GM21515 (cell line): Measurements from ENCODE around the gene PDE4A.
"Not testable (repeated sequence)": the region's sequence is repeated elsewhere in the genome, so short reads cannot be mapped to it uniquely, and the experiment has no call there.

ENCODE experiments used
- ATAC-seq: cut with Tn5 transposase; IDR thresholded peaks from one replicate; pipeline ENCODE4 v1.9.1; 2021; ENCODE audit not compliant: unreplicated experiment

PDE4A gene

DNA sequence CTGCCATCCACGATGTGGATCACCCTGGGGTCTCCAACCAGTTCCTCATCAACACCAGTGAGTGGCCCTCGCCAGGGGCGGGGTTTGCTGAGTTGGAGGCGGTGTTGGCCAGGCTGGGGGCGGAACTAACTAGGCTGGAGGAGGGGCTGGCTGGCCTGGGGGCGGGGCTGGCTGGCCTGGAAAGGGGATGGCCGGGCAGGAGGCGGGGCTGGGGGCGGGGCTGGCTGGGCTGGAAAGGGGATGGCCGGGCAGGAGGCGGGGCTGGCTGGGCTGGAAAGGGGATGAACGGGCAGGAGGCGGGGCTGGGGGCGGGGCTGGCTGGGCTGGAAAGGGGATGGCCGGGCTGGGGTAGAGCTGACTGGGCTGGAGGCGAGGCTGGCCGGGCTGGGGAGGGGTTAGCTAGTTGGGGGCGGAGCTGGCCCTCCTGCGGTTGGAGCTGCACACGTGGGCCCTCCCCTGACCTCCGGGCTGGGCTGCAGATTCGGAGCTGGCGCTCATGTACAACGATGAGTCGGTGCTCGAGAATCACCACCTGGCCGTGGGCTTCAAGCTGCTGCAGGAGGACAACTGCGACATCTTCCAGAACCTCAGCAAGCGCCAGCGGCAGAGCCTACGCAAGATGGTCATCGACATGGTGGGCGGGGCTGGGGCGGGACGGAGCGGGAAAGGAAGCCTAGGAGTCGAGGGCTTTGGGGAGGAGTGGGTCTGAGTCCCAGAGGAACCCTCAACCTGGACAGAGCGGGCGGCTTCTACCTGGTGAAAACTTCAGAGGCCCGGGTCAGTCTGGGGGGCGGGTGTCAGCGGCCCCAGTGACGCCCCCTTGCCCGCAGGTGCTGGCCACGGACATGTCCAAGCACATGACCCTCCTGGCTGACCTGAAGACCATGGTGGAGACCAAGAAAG, 41.0 kb downstream of the PDE4A start:
- peak; percentile 76 for ATAC-seq

DNA sequence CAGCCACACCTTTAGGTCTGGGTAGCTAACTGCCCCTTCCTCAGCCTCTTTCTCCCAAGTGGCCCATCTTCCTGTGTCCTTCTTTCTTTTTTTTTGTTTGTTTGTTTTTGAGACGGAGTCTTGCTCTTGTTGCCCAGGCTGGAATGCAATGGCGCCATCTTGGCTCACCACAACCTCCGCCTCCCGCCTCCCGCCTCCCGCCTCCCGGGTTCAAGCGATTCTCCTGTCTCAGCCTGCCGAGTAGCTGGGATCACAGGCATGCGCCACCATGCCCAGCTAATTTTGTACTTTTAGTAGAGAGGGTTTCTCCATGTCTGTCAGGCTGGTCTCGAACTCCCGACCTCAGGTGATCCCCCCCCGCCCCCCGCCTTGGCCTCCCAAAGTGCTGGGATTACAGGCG, 41.7 kb downstream of the PDE4A start:
- ATAC-seq, result not testable (repeated sequence)

DNA sequence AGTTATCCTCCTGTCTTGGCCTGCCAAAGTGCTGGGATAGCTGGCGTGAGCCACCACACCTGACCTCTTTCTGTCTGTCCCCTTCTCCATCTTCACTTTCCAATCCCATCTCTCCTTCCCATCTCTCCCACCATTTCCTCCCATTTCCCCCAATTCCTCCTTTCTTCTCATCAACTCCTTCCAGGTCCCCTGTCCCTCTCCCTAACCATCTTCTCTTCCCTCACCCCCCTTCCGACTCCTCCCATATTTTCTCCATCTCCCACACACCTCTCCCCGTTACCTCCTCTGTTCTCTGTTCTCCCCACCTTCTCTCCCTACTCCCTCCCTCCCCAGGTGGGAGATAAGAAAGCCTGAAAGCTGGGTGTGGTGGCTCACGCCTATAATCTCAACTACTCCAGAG, 42.2 kb downstream of the PDE4A start:
- ATAC-seq, result no peak

DNA sequence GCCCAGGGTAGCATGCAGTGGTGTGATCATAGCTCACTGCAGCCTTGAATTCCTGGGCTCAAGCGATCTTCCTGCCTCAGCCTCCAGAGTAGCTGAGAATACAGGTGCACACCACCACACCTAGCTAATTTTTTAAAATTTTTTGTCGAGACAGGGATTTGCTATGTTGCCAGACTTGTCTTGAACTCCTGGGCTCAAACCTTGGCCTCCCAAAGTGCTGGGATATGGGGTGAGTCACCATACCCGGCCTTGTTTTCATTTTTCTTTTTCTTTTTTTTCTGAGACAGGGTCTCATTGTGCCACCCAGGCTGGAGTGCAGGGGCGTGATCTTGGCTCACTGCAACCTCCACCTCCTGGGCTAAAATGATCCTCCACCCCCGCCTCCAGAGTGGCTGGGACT, 44.1 kb downstream of the PDE4A start:
- ATAC-seq, result no peak

DNA sequence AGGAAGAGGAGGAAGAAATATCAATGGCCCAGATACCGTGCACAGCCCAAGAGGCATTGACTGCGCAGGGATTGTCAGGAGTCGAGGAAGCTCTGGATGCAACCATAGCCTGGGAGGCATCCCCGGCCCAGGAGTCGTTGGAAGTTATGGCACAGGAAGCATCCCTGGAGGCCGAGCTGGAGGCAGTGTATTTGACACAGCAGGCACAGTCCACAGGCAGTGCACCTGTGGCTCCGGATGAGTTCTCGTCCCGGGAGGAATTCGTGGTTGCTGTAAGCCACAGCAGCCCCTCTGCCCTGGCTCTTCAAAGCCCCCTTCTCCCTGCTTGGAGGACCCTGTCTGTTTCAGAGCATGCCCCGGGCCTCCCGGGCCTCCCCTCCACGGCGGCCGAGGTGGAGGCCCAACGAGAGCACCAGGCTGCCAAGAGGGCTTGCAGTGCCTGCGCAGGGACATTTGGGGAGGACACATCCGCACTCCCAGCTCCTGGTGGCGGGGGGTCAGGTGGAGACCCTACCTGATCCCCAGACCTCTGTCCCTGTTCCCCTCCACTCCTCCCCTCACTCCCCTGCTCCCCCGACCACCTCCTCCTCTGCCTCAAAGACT, 46.9 kb downstream of the PDE4A start:
- no peak for ATAC-seq

DNA sequence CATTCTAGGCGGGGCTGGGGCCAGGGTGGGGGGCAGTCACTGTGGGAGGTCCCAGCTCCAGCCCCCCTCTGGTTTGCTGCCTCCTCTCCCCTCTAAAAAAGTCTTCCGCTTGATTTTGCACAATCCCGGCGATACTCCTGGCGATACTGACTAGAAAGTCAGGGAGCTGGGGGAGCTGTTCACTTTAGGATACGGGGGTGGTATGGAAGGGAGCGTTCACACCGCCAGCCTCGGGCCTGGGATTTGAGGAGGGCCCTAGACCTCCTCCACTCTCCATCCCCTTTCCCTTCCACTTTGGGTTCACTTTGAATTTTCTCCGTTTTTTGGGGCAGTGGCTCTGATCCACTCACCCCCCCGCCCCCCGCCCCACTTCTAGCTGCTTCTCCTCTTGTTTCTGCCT, 47.8 kb downstream of the PDE4A start:
- ATAC-seq, result no peak

DNA sequence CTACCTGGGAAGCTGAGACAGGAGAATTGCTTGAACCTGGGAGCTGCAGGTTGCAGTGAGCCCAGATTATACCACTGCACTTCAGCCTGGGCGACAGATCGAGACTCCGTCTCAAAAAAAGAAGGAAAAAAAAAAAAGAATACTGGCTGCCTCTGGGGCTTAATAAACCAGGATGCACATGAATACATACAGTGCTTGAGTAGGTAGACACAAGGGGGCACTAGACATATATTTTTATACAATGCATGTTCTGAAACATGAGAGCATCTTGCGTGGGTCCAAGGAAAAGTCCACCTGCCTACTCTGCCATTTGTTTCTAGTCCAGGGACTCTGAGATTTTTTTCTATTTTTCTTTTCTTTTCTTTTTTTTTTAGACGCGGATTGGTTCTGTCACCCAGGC, 51.6 kb downstream of the PDE4A start:
- ATAC-seq, result no peak

DNA sequence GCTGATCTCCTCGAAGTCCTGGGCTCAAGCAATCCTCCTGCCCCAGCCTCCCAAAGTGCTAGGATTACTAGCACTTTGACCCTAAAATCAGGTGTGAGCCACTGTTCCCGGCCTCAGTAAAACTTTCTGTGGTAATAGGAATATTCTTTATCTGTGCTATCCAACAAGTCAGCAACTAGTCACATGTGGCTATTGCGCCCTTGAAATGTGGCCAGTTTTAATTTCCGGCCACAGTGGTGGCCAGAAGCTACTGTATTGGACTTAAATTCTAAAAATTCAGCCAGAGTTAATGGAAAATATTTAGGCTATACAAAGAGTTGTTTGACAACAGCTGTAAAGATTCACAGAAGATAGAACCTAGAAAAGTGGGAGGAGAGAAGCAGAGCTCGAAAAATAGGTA, 52.9 kb downstream of the PDE4A start:
- ATAC-seq, result no peak

DNA sequence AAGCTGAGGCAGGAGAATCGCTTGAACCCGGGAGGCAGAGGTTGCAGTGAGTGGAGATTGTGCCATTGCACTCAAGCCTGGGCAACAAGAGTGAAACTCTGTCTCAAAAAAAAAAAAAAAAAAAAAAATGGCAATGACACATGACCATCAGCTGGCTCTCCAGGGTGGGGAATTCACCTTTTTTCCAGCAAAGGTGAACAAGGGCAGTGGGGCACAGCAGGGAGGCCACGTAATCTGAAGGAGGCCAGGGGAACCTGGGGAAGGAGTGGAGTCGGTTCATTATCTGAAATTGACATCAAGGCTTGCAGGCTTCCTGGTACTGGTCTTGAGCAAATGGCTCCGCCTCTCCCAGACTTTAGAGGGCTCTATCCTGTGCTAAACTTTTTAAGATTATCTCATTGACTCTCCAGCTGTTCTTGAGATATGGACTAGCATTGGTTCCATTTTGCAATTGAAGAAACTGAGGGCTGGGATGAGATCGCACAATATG, 54.7 kb downstream of the PDE4A start:
- ATAC-seq, result no peak

DNA sequence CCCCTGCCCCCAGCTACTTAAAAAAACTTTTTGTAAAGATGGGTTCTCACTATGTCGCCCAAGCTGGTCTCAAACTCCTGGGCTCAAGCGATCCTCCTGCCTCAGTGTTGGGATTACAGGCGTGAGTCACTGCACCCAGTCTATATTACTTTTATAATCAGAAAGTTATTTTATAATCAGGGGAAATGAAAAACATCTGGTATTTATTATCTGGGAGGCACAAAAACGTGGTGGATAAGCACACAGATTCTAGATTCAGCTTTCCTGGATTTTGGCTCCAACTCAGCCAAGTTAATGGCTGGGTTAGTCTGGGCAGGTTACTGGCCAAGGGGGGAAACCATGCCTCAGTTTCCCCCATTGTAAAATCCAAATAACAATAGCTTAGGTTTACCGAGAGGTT, 58.1 kb downstream of the PDE4A start:
- no peak for ATAC-seq

DNA sequence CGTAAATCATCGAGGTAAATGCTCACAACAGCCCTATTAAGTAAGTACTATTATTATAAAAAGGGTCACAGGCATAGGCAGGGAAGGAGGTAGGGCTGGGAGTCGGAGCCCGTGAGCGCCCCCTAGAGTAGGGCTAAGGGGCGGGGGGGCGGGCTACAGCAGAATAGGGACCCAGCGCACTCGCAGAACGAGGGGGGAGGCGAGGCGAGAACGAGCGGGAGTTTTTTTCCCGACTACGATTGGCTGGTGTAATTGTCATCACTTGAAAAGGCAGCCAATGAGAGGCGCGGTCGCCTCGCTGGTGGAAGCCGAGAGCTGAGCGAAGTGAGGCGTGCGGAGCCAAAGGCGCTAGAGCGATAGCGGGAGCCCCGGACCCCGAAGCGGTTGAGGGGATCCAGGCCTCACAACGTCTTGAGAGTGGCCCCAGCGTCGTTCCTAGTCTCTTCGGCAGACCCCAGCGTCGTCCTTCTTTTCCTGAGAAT, 58.6 kb downstream of the PDE4A start:
- ATAC-seq, result no peak

DNA sequence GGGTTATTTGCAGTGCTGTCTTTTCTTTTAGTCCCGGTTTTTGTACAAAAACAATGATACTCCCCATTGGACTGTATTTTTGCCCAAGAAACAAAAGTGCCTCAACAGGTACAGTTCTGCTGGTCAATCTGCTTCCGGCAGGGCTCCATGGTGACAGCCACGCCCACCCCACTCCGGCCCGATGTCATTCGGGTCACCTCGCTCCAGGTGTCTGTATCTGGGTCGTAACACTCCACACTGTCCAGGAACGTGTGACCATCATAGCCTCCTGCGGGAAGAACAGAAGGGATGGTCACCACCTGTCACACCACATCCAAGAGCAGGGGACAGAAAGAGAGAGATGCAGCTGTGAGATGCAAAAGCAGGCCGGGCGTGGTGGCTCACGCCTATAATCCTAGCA, 66.2 kb downstream of the PDE4A start:
- no peak for ATAC-seq

DNA sequence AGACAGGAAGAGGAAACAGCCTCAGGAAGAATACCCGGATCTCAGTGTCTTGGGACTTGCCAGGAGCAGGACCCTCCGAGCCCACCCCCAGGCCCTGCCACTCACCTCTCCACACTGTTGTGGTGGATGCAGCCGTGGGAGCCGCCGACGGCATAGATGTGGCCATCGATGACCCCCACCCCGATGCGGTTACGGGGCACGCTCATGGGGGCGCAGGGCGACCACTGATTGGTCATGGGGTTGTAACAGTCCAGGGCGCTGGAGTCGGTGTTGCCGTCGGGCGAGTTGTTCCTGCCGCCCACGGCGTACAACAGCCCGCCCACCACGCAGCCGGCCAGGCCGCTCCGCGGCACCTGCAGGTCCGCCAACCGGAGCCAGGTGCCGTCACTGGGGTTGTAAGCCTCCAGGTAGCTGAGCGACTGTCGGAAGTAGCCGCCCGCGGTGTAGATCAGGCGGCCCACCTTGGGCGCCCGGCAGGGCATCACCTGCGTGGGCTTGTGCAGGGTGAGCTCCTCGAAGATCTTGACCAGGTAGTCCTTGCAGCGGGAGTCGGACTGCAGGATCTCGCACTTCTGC, 71.2 kb downstream of the PDE4A start:
- no peak for ATAC-seq

DNA sequence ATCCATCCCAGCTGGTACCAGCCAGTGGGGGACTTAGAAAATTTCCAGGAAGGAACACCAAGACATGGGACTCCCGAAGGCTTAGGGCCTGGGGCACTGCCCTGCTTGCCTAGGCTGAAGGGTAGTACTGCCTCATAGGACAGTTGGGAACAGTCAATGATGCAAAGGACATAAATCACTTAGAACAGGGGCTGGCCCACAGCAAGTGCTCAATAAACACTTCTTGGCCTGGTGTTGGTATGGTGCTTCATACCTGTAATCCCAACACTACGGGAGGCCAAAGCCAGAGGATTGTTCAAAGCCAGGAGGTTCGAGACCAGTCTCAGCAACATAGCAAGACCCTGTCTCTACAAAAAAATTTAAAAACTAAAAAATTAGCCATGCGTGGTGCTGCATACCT, 77.0 kb downstream of the PDE4A start:
- ATAC-seq, result no peak

DNA sequence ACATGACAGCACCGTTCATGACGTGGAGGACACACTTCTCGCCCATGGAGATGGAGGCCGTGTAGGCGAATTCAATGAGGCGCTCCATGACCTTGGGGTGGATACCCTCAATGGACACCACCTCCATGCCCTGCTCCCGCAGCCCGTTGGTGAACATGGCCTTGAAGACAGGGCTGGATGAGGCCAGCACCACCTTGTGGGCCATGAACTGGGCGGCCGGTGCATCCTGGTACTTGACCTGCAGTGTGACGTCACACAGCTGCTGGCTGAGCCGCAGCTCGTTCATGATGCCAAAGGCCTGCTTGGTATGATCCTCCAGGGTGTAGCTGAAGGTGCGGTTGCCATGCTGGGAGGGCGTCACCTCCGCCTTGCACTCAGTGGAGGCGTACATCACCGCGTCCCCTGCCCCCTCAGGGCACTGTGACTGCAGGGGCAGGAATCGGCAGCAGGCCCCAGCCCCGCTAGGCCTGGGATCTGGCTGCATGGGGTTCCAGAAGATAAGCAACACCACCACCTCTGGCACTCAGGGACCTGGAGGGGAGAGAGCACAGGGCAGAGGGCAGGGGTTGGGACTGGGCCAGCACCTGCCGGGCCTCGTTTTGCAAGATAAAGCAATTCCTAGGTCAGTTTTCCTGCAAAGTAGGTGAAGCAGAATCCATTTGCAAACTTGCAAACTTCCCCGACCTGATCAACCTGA, 79.4 kb downstream of the PDE4A start:
- no peak for ATAC-seq

DNA sequence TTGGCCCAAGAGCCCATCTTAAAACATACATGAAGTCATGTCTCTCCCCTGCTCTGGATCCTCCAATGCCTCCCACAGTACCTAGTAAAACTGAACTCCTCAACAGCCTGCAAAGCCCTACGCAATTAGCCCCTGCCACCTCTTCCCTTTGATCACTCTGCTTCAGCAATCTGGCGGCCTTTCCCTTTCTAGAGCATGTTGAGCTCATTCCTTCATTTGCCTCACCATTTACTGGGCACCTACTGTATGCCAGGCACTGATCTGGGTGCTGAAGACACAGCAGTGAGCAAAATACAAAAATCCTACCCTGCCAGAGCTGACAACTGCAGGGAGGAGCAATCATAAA, 79.9 kb downstream of the PDE4A start:
- no peak for ATAC-seq

DNA sequence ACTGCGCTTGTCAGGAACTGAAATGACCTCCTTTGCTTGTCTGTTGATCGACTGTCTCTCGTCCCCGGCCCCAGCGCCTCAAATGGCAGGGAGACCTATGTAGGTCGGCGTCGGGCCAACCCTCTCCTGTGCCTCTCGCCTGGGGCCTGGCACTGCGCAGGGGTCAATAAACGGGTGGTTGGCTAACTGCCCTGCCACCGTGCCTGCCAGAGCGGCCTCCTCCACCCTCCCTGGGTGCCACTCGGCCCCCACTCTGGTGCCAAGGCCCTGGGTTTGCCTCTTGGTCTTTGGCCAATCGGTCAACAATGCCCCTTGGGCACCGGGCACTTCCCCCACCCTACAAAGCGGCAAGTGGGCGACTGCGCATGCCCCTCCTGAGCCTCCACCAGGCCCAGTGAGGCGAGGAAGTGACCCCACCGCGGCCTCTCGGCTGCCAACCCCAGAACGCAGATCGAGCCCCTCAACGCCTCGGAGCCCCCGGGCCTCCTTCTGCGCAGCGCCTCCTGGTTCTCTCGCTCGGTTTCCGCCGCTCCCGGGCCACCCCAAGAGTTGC, 81.7 kb downstream of the PDE4A start:
- ATAC-seq, result peak; percentile 31

DNA sequence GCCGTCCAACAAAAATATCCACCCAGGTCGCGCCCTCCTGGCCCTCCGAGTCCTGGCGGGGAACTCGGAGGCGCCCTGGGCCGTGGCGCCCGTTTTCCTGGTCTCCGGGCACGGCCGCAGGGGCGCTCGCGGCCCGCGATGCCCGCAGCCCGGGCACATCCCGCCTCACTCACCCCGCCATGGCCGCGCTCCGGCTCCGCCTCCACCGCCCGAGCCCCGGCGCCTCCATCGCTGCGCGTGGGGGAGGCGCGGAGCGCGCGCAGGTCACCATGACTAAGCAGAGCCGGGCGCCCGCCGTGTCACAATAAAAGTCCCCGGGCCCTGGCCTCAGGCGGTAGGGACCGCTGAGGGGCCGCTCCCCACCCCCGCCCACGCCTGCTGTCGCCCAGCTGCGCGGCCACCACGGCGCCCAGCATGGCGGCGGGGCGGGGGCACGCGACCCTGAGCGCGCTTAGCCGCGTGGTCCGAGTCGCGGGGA, 82.2 kb downstream of the PDE4A start:
- ATAC-seq, result peak; percentile 78

DNA sequence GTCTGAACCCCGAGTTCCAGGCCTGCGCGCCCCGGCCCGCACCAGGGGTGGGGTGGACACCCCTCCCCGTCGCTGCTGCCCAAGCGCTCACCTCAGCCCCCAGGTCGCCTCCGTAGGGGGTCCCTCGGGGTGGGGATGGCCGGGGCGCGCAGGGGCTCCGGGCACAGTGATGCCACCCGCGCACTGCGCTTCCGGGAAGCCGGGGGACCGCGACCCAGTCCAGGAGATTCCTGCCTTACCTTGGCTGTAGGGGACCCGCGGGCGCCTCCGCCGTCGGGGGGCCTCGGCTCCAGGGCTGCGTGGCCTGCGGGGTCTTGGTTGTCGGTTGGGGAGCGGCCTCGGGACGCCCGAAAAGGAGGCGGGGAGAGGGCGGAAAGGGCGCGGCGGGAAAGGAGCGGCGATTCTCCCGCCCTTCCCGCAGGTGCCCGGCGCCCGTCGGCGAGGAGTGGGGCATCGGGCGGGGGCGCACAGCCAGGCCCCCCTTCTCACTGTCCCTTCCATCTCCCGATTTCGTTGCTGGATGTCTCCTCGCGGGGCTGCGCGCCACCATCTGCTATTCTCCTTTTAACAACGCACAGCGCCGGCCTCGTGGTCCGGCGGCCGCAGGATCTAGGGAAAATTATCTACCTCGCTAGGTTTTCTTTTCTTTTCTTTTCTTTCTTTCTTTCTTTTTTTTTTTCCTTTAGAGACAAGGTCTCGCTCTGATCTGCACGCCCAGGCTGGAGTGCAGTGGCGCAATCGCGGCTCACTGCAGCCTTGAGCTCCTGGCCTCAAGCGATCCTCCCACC, 82.9 kb downstream of the PDE4A start, which contains the start of gene KEAP1:
TSS of gene KEAP1 (minus strand) at position 355 of the 788 bp plus-strand sequence. CDS start 3,323 bp downstream, outside the sequence.
- no peak for ATAC-seq

DNA sequence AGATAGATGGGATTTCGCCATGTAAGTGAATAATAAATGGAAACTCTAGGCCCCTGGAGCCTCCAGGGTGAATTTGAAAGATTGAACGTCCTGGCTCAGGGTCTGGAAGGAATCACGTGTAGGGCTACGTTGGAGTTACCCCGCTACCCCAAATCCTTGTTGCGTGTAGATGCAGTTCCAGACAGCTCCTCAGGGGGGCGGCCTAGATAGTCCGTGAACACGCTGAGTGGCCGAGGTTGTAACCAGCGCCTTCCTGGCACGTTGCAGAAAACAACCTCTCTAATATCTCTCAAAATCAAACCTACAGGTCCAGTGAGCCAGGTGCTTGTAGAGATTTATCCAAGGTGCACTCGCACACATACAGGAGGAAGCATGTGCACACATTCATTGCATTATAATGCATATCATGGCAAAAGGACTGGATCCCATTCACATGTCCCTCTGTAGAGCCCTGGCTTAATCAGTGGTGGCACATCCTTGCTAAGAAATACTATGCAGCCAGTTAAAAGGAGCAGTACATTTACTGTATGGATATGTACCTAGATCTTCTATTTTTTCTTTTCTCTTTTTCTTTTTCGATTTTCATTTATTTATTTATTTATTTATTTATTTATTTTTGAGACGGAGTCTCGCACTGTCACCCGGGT, 85.4 kb downstream of the PDE4A start:
- ATAC-seq, result no peak
